ENCODE results near the gene GRID2. TPM values are rescaled to one million over a fixed set of nuclear protein-coding genes. Genes with fewer than 3 reads are reported as not detected.

GRID2 gene
- total and polyA plus RNA-seq, 2 of the 4 experiments (the other 2 are of a cell fraction), result under 0.01 TPM; not detected in 1

- Histone ChIP-seq H4K20me1 (ENCODE audit: insufficient read depth, low read length) (no peaks in the 10 kb centered on the region), H3K56ac (ENCODE audit: extremely low read depth, insufficient read depth, low read length) (no peak overlapping the region), H3K14ac (replicated peaks; ENCODE audit: low read depth, low read length) (no peak overlapping the region), H2BK15ac (ENCODE audit: low read depth, low read length) (no peak overlapping the region), H3K27ac (ENCODE audit: insufficient read depth, low read length) (no peak overlapping the region), H3K9ac (ENCODE audit: low read depth, low read length) (no peak overlapping the region), H2AK9ac (replicated peaks; ENCODE audit: low read depth, low read length, poor library complexity) (no peak overlapping the region), H4K91ac (ENCODE audit: insufficient read depth, low read depth, low read length) (no peak overlapping the region), H2BK120ac (ENCODE audit: low read depth, low read length) (no peak overlapping the region), H2AFZ (replicated peaks; ENCODE audit: low read length, poor library complexity) (no peak overlapping the region), H3K27me3 (ENCODE audit: control insufficient read depth, insufficient read depth, low read length) (no peaks in the 10 kb centered on the region), H3K4ac (ENCODE audit: low read depth, low read length) (no peak overlapping the region), H3K9me1 (ENCODE audit: insufficient read depth, low read length) (no peaks in the 10 kb centered on the region), H3K18ac (ENCODE audit: low read depth, low read length) (no peak overlapping the region), H3K36me3 (ENCODE audit: control insufficient read depth, insufficient read depth, low read length) (no peaks in the 10 kb centered on the region), H3K79me1 (ENCODE audit: low read depth in 1 of 2, low read length in 2 of 2) (no peaks in the 10 kb centered on the region), H2BK20ac (ENCODE audit: low read depth, low read length) (no peak overlapping the region), H3K4me1 (ENCODE audit: control insufficient read depth, insufficient read depth, low read length) (no peaks in the 10 kb centered on the region), H4K8ac (ENCODE audit: low read depth in 2 of 2, low read length in 2 of 2) (no peak overlapping the region), H3K4me2 (ENCODE audit: low read depth, low read length) (no peak overlapping the region), H2AK5ac (ENCODE audit: low read depth, low read length) (no peak overlapping the region), H2BK5ac (ENCODE audit: low read depth, low read length, poor library complexity, severe bottlenecking) (no peak overlapping the region), H4K5ac (ENCODE audit: low read depth, low read length) (no peak overlapping the region), H3K23ac (ENCODE audit: low read depth, low read length) (no peak overlapping the region), H3K4me3 (ENCODE audit: insufficient read depth, low read depth, low read length) (no peak overlapping the region), H3K9me3 (ENCODE audit: control insufficient read depth, insufficient read depth, low read length) (no peaks in the 10 kb centered on the region)
- ATAC-seq (ENCODE audit: low read depth) (no peak), DNase-seq (no peak)
- TF ChIP-seq USF2 (IDR thresholded peaks at IDR 0.05; ENCODE audit: low read depth, low read length), result no peak
- TF ChIP-seq RFX5 (IDR thresholded peaks at IDR 0.05; ENCODE audit: low read depth, low read length), result no peak
- TF ChIP-seq MAFK (IDR thresholded peaks at IDR 0.05; ENCODE audit: low read depth, low read length), result no peak
- no peak for TF ChIP-seq POLR2A (IDR thresholded peaks at IDR 0.05; ENCODE audit: low read depth, low read length)
- no peak for TF ChIP-seq SMC3 (IDR thresholded peaks at IDR 0.05; ENCODE audit: low read depth, low read length)
- no peak for TF ChIP-seq ELK1 (IDR thresholded peaks at IDR 0.05; ENCODE audit: borderline replicate concordance, low read depth, low read length)
- no peak for TF ChIP-seq BHLHE40 (IDR thresholded peaks at IDR 0.05; ENCODE audit: low read depth, low read length)
- no peak for TF ChIP-seq RCOR1 (IDR thresholded peaks at IDR 0.05; ENCODE audit: insufficient replicate concordance, low read length)
- no peak for TF ChIP-seq CEBPB (IDR thresholded peaks at IDR 0.05; ENCODE audit: low read depth, low read length)
- no peak for TF ChIP-seq RAD21 (IDR thresholded peaks at IDR 0.05; ENCODE audit: low read length)
- TF ChIP-seq MXI1 (IDR thresholded peaks at IDR 0.05; ENCODE audit: borderline replicate concordance, low read depth, low read length), result no peak
- TF ChIP-seq CHD1 (IDR thresholded peaks at IDR 0.05; ENCODE audit: low read depth, low read length), result no peak
- TF ChIP-seq FOS (IDR thresholded peaks at IDR 0.05; ENCODE audit: low read depth, low read length), result no peak
- no peak for TF ChIP-seq MAZ (IDR thresholded peaks at IDR 0.05; ENCODE audit: borderline replicate concordance, low read depth, low read length)
- dilution Hi-C loops (cut with HindIII; ENCODE audit: low sequenced_read_pairs, unreplicated experiment) (no loop called here), intact Hi-C loops (cut with micrococcal nuclease) (no loop called here), in situ Hi-C loops (cut with MboI; ENCODE audit: low sequenced_read_pairs) (no loop called here)
- POLR2A ChIA-PET (ENCODE audit: unreplicated experiment), result no interaction called here
- CTCF ChIA-PET, result no interaction called here
- BruUV-seq (replicated peaks), result no TSS peak
Observed at GRCh38 chr4:93633721-93634120, 1330.0 kb downstream of the GRID2 start.
